ENCODE results near the gene TNNT1. TPM values are rescaled to one million over a fixed set of nuclear protein-coding genes. Genes with fewer than 3 reads are reported as not detected.

TNNT1 gene
- total RNA-seq, result 10 to 100 TPM in 1 of 6 experiments, 1 to 10 TPM in 3, not detected in 2; 1.2 to 10.9 (median 1.6) TPM
- long read RNA-seq, result 0 reads

GRCh38 chr19:55149078-55150003, at the start of gene TNNT1:
Gene TNNT1, minus strand, starts transcription at chr19:55149206. Its CDS starts 2,049 bp downstream, at chr19:55147157.
- DNase-seq, result no peak
- H3K27ac ChIP-seq, result no peak within 1 kb of the TSS
- WGBS (ENCODE audit: insufficient coverage, low coverage, low lambda C conversion rate, missing lambda C conversion rate), result 15% methylated on average over 13 of the region's 18 CpGs
- no peaks in the 10 kb centered on the region for H3K4me1 ChIP-seq
- ATAC-seq, result no peak
- H3K4me3 ChIP-seq, result no peak within 1 kb of the TSS
- TF ChIP-seq POLR2A (IDR thresholded peaks at IDR 0.05) (no peak), CTCF (IDR thresholded peaks at IDR 0.05) (no peak)
- H3K9me3 ChIP-seq, result no peaks in the 10 kb centered on the region
- H3K36me3 ChIP-seq, result no peaks in the 10 kb centered on the region
- no peaks in the 10 kb centered on the region for H3K27me3 ChIP-seq
- intact Hi-C loops (cut with DNase I), result loop anchor here (10.0 kb wide), 3 partner anchors 265 to 345 kb away; no protein-coding TSS in a partner anchor

- H3K4me3 ChIP-seq, result no peak overlapping the region
- TF ChIP-seq CTCF (IDR thresholded peaks at IDR 0.05) (no peak), POLR2A (IDR thresholded peaks at IDR 0.05) (no peak)
- 100% methylated on average over 1 of the region's 5 CpGs for WGBS (ENCODE audit: insufficient coverage, low coverage, low lambda C conversion rate, missing lambda C conversion rate)
- ATAC-seq (no peak), DNase-seq (no peak)
- H3K4me1 ChIP-seq, result no peaks in the 10 kb centered on the region
- H3K9me3 ChIP-seq, result no peaks in the 10 kb centered on the region
- no peaks in the 10 kb centered on the region for H3K27me3 ChIP-seq
- no peak overlapping the region for H3K27ac ChIP-seq
- intact Hi-C loops (cut with DNase I), result loop anchor here in 1 of 2 donors (10.0 kb wide), 1 partner anchor 56 kb away; the partner anchor contains the start of gene PPP6R1
- H3K36me3 ChIP-seq, result peaks cover 0 to 8% (median 3%) of the 10 kb centered on the region in 4 donors
These were observed 49.6 kb upstream of the TNNT1 start for GRCh38 chr19:55198651-55199050.

GRCh38 chr19:55197528-55197927, 48.5 kb upstream of the TNNT1 start:
- intact Hi-C loops (cut with DNase I), result loop anchor here in 1 of 2 donors (10.0 kb wide), 1 partner anchor 57 kb away; the partner anchor contains the start of gene PPP6R1
- DNase-seq (no peak), ATAC-seq (peak in 1 of 4 donors; percentile 14)
- no peak for TF ChIP-seq POLR2A (IDR thresholded peaks at IDR 0.05)
- TF ChIP-seq CTCF (IDR thresholded peaks at IDR 0.05), result no peak
- Histone ChIP-seq H3K27me3 (no peaks in the 10 kb centered on the region), H3K9me3 (no peaks in the 10 kb centered on the region), H3K36me3 (peaks cover 0 to 8% (median 3%) of the 10 kb centered on the region in 4 donors), H3K4me1 (no peaks in the 10 kb centered on the region), H3K27ac (no peak overlapping the region), H3K4me3 (no peak overlapping the region)
- WGBS (ENCODE audit: insufficient coverage, low coverage, low lambda C conversion rate, missing lambda C conversion rate), result 77% methylated on average over 4 of the region's 4 CpGs

- Histone ChIP-seq H3K36me3 (peaks cover 0 to 8% (median 3%) of the 10 kb centered on the region in 4 donors), H3K27me3 (no peaks in the 10 kb centered on the region), H3K4me3 (no peak overlapping the region), H3K4me1 (no peaks in the 10 kb centered on the region), H3K9me3 (no peaks in the 10 kb centered on the region), H3K27ac (no peak overlapping the region)
- ATAC-seq, result no peak
- no peak for DNase-seq
- WGBS (ENCODE audit: insufficient coverage, low coverage, low lambda C conversion rate, missing lambda C conversion rate), result 90% methylated on average over 7 of the region's 10 CpGs
- intact Hi-C loops (cut with DNase I), result loop anchor here in 1 of 2 donors (10.0 kb wide), 1 partner anchor 58 kb away; the partner anchor contains the start of gene PPP6R1
- TF ChIP-seq POLR2A (IDR thresholded peaks at IDR 0.05), result no peak
- no peak for TF ChIP-seq CTCF (IDR thresholded peaks at IDR 0.05)
These were observed 47.8 kb upstream of the TNNT1 start for GRCh38 chr19:55196803-55197202.

All from right lobe of liver (tissue), 6 donors.